ENCODE data around the gene SCN1A.

SCN1A gene

DNA sequence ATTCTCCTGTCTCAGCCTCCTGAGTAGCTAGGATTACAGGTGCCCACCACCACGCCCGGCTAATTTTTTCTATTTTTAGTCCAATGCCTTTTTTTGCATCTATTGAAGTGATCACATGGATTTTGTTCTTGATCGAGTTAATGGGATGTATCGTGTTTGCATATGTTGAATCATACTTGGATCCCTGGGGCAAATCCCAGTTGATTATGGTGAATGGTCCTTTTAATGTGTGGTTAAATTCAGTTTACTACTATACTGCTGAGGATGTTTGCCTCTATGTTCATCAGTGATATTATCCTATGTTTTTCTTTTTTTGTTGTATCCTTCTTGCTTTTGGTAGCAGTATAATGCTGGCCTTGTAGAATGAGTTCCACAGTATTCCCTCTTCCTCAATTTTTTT, 166.0 kb downstream of the SCN1A start:
- DNase-seq = no peak

- no peak for DNase-seq
Measured at GRCh38 chr2:165959371-165959770, 168.4 kb downstream of the SCN1A start.

DNA sequence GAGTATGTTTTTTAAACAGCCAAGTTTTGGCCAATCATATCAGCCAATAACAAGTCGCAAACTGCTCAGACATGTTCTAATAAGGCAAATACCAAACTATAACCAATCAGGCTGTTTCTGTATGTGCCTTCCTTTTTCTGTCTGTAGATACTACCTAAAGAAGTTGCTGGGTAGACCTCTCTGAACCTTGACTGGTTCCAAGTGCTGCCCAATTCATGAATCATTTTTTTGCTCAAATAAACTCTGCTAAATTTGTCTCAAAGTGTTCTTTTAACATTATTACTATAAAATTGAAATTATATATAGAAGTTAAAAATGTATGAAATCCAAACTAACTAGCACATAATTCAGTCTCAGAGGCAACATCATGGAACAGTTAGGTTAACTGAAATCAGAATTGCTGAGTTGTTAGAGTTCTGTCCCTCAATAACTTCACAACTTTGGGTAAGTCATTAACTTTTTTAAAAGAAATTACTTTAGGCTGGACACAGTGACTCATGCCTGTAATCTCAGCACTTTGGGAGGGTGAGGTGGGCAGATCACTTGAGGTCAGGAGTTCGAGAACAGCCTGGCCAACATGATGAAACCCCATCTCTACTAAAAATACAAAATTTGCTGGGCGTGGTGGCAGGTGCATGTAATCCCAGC, 169.4 kb downstream of the SCN1A start:
- DNase-seq = no peak

- DNase-seq = no peak
Measured at GRCh38 chr2:165957030-165957675, 170.7 kb downstream of the SCN1A start.

- peak; percentile 97 for DNase-seq
Measured at GRCh38 chr2:165953655-165954606, 173.9 kb downstream of the SCN1A start, which contains the start of gene TTC21B. Gene TTC21B, minus strand, starts transcription at chr2:165953776. Its CDS starts 71 bp downstream, at chr2:165953705.

GRCh38 chr2:165953306-165953654, 174.5 kb downstream of the SCN1A start:
- DNase-seq = no peak

DNA sequence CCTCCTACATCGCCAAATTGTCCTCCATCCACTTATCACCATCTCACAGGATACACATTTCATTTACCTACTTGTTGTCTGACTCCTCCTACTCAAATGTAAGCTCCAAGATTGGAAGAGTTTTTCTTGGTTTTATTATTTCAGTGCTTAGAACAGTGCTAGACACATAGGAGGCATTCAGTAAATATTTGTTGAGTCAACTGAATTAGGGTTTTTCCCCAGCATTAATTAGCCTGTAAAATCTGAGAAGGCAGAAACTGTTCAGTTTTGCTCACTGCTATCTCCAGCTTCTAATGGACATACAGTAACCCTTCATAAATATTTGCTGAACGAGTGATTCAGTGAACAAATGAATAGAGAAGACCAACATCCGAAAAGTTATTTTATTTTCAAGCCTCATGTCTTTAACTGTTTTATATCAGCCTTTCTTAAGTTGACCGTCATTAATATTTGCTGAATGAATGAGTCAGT, 175.0 kb downstream of the SCN1A start:
- DNase-seq = no peak

- no peak for DNase-seq
Measured at GRCh38 chr2:165952085-165952484, 175.7 kb downstream of the SCN1A start.

- DNase-seq = no peak
Measured at GRCh38 chr2:165950438-165950837, 177.4 kb downstream of the SCN1A start.

DNA sequence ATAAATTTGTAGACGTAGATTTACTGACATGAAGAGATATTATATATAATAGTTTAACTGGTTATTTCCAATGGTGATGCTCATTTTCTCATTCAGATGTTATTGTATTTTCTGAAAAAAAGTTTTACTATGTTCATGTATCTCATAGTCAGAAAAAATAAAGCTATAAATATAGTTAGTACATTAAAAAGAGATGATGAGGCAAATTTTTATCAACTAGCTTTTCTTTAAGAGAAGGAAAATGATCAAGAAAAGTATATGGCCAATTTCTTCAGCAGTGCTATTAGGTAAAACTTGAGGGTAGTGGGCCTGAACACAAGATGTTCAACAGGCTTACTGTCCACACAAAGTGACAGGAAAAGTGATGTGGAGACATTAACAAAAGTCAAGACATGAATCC, 186.0 kb downstream of the SCN1A start:
- no peak for DNase-seq

- DNase-seq = no peak
Measured at GRCh38 chr2:165938237-165938636, 189.6 kb downstream of the SCN1A start.
